ENCODE results near the gene IGFBP6. TPM values are rescaled to one million over a fixed set of nuclear protein-coding genes. Genes with fewer than 3 reads are reported as not detected.

IGFBP6 gene
- total RNA-seq, 4 donors from 2014 or later = 67.3 to 143 (median 77.4) TPM

GRCh38 chr12:53147181-53147580 lies 49.7 kb downstream of the IGFBP6 start:
- Histone ChIP-seq H3K36me3 (no peaks in the 10 kb centered on the region), H3K4me3 (no peak overlapping the region), H3K9me3 (no peaks in the 10 kb centered on the region), H3K27me3 (no peaks in the 10 kb centered on the region), H3K4me1 (no peaks in the 10 kb centered on the region), H3K27ac (no peak overlapping the region)
- in situ Hi-C loops (cut with MboI; ENCODE audit: low sequenced_read_pairs in 4 of 4) = no loop called here
- DNase-seq = no peak
- no peak for ATAC-seq
- no peak for TF ChIP-seq CTCF (IDR thresholded peaks at IDR 0.05 in 4 of 5, conservative IDR thresholded peaks at IDR 0.05 in 1 of 5)
- TF ChIP-seq POLR2A (IDR thresholded peaks at IDR 0.05) = no peak
- intact Hi-C loops (cut with DNase I; ENCODE audit: low total_unique reads) = no loop called here

- H3K9me3 ChIP-seq = no peaks in the 10 kb centered on the region
- DNase-seq = no peak
- no peak for TF ChIP-seq CTCF (IDR thresholded peaks at IDR 0.05 in 4 of 5, conservative IDR thresholded peaks at IDR 0.05 in 1 of 5)
- no peak for TF ChIP-seq POLR2A (IDR thresholded peaks at IDR 0.05)
- intact Hi-C loops (cut with DNase I; ENCODE audit: low total_unique reads) (no loop called here), in situ Hi-C loops (cut with MboI; ENCODE audit: low sequenced_read_pairs in 4 of 4) (no loop called here)
- no peaks in the 10 kb centered on the region for H3K27me3 ChIP-seq
- H3K27ac ChIP-seq = no peak overlapping the region
- H3K36me3 ChIP-seq = no peaks in the 10 kb centered on the region
- H3K4me3 ChIP-seq = no peak overlapping the region
- ATAC-seq = no peak
- no peaks in the 10 kb centered on the region for H3K4me1 ChIP-seq
Measured at GRCh38 chr12:53147653-53148052, 50.2 kb downstream of the IGFBP6 start.

- intact Hi-C loops (cut with DNase I; ENCODE audit: low total_unique reads) = no loop called here
- Histone ChIP-seq H3K9me3 (no peaks in the 10 kb centered on the region), H3K27ac (no peak overlapping the region), H3K4me3 (no peak overlapping the region), H3K27me3 (no peaks in the 10 kb centered on the region), H3K4me1 (peaks cover 4 to 9% of the 10 kb centered on the region in 2 donors), H3K36me3 (no peaks in the 10 kb centered on the region)
- no peak for TF ChIP-seq POLR2A (IDR thresholded peaks at IDR 0.05)
- TF ChIP-seq CTCF (IDR thresholded peaks at IDR 0.05 in 4 of 5, conservative IDR thresholded peaks at IDR 0.05 in 1 of 5) = no peak
- no peak for DNase-seq
- in situ Hi-C loops (cut with MboI; ENCODE audit: low sequenced_read_pairs in 4 of 4) = no loop called here
- ATAC-seq = no peak
Measured at GRCh38 chr12:53151039-53151438, 53.6 kb downstream of the IGFBP6 start.

Small RNA genes within 50 kb of the gene (microRNA-seq; reads per million reads assigned to microRNA genes)
- 0 reads per million in 2 donors for gene MIR6757 (ENCODE audit: borderline replicate concordance in 2 of 2)

Other genes with a start within 250 kb of the IGFBP6 start
- gene KRT78, start 248.7 kb upstream of the IGFBP6 start, total RNA-seq = not detected
- 1 to 10 TPM in 3 of 4 donors, not detected in 1; 1.4 to 7.0 (median 3.1) TPM for gene KRT8, start 192.6 kb upstream of the IGFBP6 start, total RNA-seq
- gene KRT18, start 148.5 kb upstream of the IGFBP6 start, total RNA-seq = 1 to 10 TPM in 3 of 4 donors, under 1 TPM in 1; 0.97 to 6.7 (median 2.7) TPM
- 100 to 1,000 TPM; 667 to 821 (median 740) TPM for gene EIF4B, start 91.2 kb upstream of the IGFBP6 start, total RNA-seq
- gene TNS2, start 47.6 kb upstream of the IGFBP6 start, total RNA-seq = 100 to 1,000 TPM in 1 of 4 donors, 10 to 100 TPM in 3; 74.4 to 114 (median 91.9) TPM
- 10 to 100 TPM; 15.9 to 29.5 (median 25.5) TPM for gene SPRYD3, start 18.3 kb upstream of the IGFBP6 start, total RNA-seq
- not detected for gene SOAT2, start 5.8 kb downstream of the IGFBP6 start, total RNA-seq
- 1 to 10 TPM; 4.1 to 7.4 (median 5.0) TPM for gene ZNF740, start 83.1 kb downstream of the IGFBP6 start, total RNA-seq
- gene CSAD, start 83.3 kb downstream of the IGFBP6 start, total RNA-seq = 10 to 100 TPM in 1 of 4 donors, 1 to 10 TPM in 2, under 1 TPM in 1; 0.68 to 14.9 (median 1.9) TPM
- gene ITGB7, start 109.6 kb downstream of the IGFBP6 start, total RNA-seq = under 1 TPM in 2 of 4 donors, not detected in 2; 0.73 to 0.81 TPM
- gene RARG, start 134.5 kb downstream of the IGFBP6 start, total RNA-seq = 1 to 10 TPM; 4.2 to 5.8 (median 4.9) TPM
- gene ESPL1, start 170.6 kb downstream of the IGFBP6 start, total RNA-seq = under 1 TPM in 3 of 4 donors, not detected in 1; 0.20 to 0.44 (median 0.24) TPM
- 100 to 1,000 TPM; 341 to 464 (median 358) TPM for gene PFDN5, start 197.9 kb downstream of the IGFBP6 start, total RNA-seq
- 10 to 100 TPM; 43.4 to 51.0 (median 46.0) TPM for gene MYG1, start 202.0 kb downstream of the IGFBP6 start, total RNA-seq
- 10 to 100 TPM; 30.5 to 47.9 (median 38.5) TPM for gene AAAS, start 223.9 kb downstream of the IGFBP6 start, total RNA-seq
- not detected for gene SP7, start 238.7 kb downstream of the IGFBP6 start, total RNA-seq

All from gastrocnemius medialis (tissue), 4 donors.